SK-N-SH treated with all-trans-retinoic acid at 6 μM for 48 hours (cell line): ENCODE results near the gene SLC9A2.

ENCODE experiments used
- PATZ1 ChIP-seq: fragments of 250-450 bp; sonication (Bioruptor Pico); IDR thresholded peaks from 2 replicates; pipeline ENCODE4 v1.8.0; 2020; ENCODE audit warnings: mild to moderate bottlenecking, moderate library complexity, borderline replicate concordance
- POU6F1 ChIP-seq: fragments of 250-450 bp; sonication (Bioruptor Pico); IDR thresholded peaks from 2 replicates; pipeline ENCODE4 v1.8.0; 2021; ENCODE audit warnings: low read depth, mild to moderate bottlenecking, moderate library complexity, borderline replicate concordance
- RARB ChIP-seq: fragments of 250-450 bp; sonication (Bioruptor Pico); IDR thresholded peaks from 2 replicates; pipeline ENCODE4 v1.8.0; 2021; ENCODE audit warnings: mild to moderate bottlenecking, moderate library complexity
- ZFP30 ChIP-seq: fragments of 450-650 bp; formaldehyde crosslinking; IDR thresholded peaks from 2 replicates; pipeline ENCODE4 v1.5.0; 2022; ENCODE audit warnings: mild to moderate bottlenecking, moderate library complexity

- TF ChIP-seq ZFP30 (no peak), PATZ1 (CRISPR knock-in tag) (no peak), RARB (CRISPR knock-in tag) (no peak), POU6F1 (no peak)
Observed at GRCh38 chr2:102593516-102593915, 25.8 kb upstream of the SLC9A2 start.
